H9 (cell line): ENCODE data around the gene HACL1. TPM values are rescaled to one million over a fixed set of nuclear protein-coding genes. Genes with fewer than 3 reads are reported as not detected.

ENCODE experiments used
- DNase-seq: peaks from one replicate; pipeline ENCODE4 v3.0.0-alpha.2; 2017
- H2AFZ ChIP-seq: one replicate; pipeline ENCODE4 v1.6.1; 2013; ENCODE audit warnings: mild to moderate bottlenecking, low read length, control low read depth, moderate library complexity
- H2AK5ac ChIP-seq: 2 replicates; pipeline ENCODE4 v1.6.1; 2013; ENCODE audit warnings: low read length, control low read depth, mixed read lengths; ENCODE audit not compliant: insufficient read length
- H2BK120ac ChIP-seq: one replicate; pipeline ENCODE4 v1.6.1; 2013; ENCODE audit warnings: low read depth, mild to moderate bottlenecking, low read length, control low read depth, inconsistent platforms; ENCODE audit not compliant: poor library complexity, severe bottlenecking
- H2BK12ac ChIP-seq: 2 replicates; pipeline ENCODE4 v1.6.1; 2013; ENCODE audit warnings: low read length, control low read depth, mixed read lengths, low read depth; ENCODE audit not compliant: insufficient read length
- H2BK15ac ChIP-seq: 2 replicates; pipeline ENCODE4 v1.6.1; 2013; ENCODE audit warnings: low read depth, low read length, control low read depth
- H2BK20ac ChIP-seq: one replicate; pipeline ENCODE4 v1.6.1; 2013; ENCODE audit warnings: low read depth, mild to moderate bottlenecking, low read length, control low read depth, inconsistent platforms; ENCODE audit not compliant: poor library complexity, severe bottlenecking
- H2BK5ac ChIP-seq: 2 replicates; pipeline ENCODE4 v1.6.1; 2013; ENCODE audit warnings: low read length, control low read depth, mixed read lengths; ENCODE audit not compliant: insufficient read length
- H3K14ac ChIP-seq: 2 replicates; pipeline ENCODE4 v1.6.1; 2013; ENCODE audit warnings: low read length, control low read depth; ENCODE audit not compliant: insufficient read depth
- H3K18ac ChIP-seq: 2 replicates; pipeline ENCODE4 v1.6.1; 2013; ENCODE audit warnings: low read depth, mild to moderate bottlenecking, mixed read lengths, low read length, control low read depth; ENCODE audit not compliant: insufficient read length
- H3K23ac ChIP-seq: 2 replicates; pipeline ENCODE4 v1.6.1; 2013; ENCODE audit warnings: low read length, control low read depth, mixed read lengths, low read depth; ENCODE audit not compliant: insufficient read length
- H3K23me2 ChIP-seq: 2 replicates; pipeline ENCODE4 v1.6.1; 2013; ENCODE audit warnings: low read depth, mild to moderate bottlenecking, mixed read lengths, low read length, control low read depth; ENCODE audit not compliant: insufficient read length, poor library complexity, severe bottlenecking
- H3K27ac ChIP-seq: 2 replicates; pipeline ENCODE4 v1.5.1; 2013; ENCODE audit warnings: low read length, control low read depth, mixed read lengths, low read depth; ENCODE audit not compliant: insufficient read length
- H3K27me3 ChIP-seq: 2 replicates; pipeline ENCODE4 v1.6.1; 2013; ENCODE audit warnings: low read length, control low read depth, inconsistent platforms; ENCODE audit not compliant: insufficient read depth
- H3K4ac ChIP-seq: 2 replicates; pipeline ENCODE4 v1.6.1; 2013; ENCODE audit warnings: low read depth, mild to moderate bottlenecking, control low read depth, inconsistent platforms, low read length, moderate library complexity
- H3K4me1 ChIP-seq: 2 replicates; pipeline ENCODE4 v1.6.1; 2013; ENCODE audit warnings: low read length, control low read depth, inconsistent platforms; ENCODE audit not compliant: insufficient read depth
- H3K4me2 ChIP-seq: 2 replicates; pipeline ENCODE4 v1.6.1; 2013; ENCODE audit warnings: low read length, control low read depth, mixed read lengths; ENCODE audit not compliant: insufficient read length, insufficient read depth
- H3K56ac ChIP-seq: 2 replicates; pipeline ENCODE4 v1.6.1; 2013; ENCODE audit warnings: low read depth, mild to moderate bottlenecking, mixed read lengths, low read length, control low read depth; ENCODE audit not compliant: insufficient read length
- H3K79me1 ChIP-seq: 2 replicates; pipeline ENCODE4 v1.6.1; 2013; ENCODE audit warnings: low read depth, mild to moderate bottlenecking, moderate library complexity, low read length, control low read depth, inconsistent platforms; ENCODE audit not compliant: insufficient read depth, poor library complexity, severe bottlenecking
- H3K79me2 ChIP-seq: 2 replicates; pipeline ENCODE4 v1.6.1; 2013; ENCODE audit warnings: low read length, control low read depth, inconsistent platforms; ENCODE audit not compliant: insufficient read depth
- H3K9ac ChIP-seq: 2 replicates; pipeline ENCODE4 v1.6.1; 2013; ENCODE audit warnings: low read length, control low read depth, mixed read lengths; ENCODE audit not compliant: insufficient read length; ENCODE audit errors: extremely low read depth
- H3K9me3 ChIP-seq: one replicate; pipeline ENCODE4 v1.6.1; 2013; ENCODE audit warnings: low read depth, low read length, inconsistent platforms; ENCODE audit not compliant: control insufficient read depth
- H3T11ph ChIP-seq: one replicate; pipeline ENCODE4 v1.6.1; 2013; ENCODE audit warnings: mild to moderate bottlenecking, low read length, control low read depth, inconsistent platforms
- H4K20me1 ChIP-seq: one replicate; pipeline ENCODE4 v1.6.1; 2013; ENCODE audit not compliant: control insufficient read depth, insufficient read length, insufficient read depth
- H4K5ac ChIP-seq: 2 replicates; pipeline ENCODE4 v1.6.1; 2013; ENCODE audit warnings: low read depth, mild to moderate bottlenecking, mixed read lengths, low read length, control low read depth; ENCODE audit not compliant: insufficient read length
- H4K8ac ChIP-seq: replicated peaks from 2 replicates; pipeline ENCODE4 v1.6.1; 2013; ENCODE audit warnings: low read length, control low read depth, mixed read lengths, low read depth; ENCODE audit not compliant: insufficient read length
- H4K91ac ChIP-seq: 2 replicates; pipeline ENCODE4 v1.6.1; 2013; ENCODE audit warnings: low read depth, mild to moderate bottlenecking, moderate library complexity, mixed read lengths, low read length, control low read depth; ENCODE audit not compliant: insufficient read length
- H3K27ac Mint-ChIP-seq, 3 experiments: 2 replicates in 2 of 3; 3 replicates in 1 of 3; pipeline ENCODE4 v1.8.0; 2020 to 2021; ENCODE audit warnings: mixed read lengths in 3 of 3, mild to moderate bottlenecking in 1 of 3, moderate library complexity in 1 of 3
- H3K27me3 Mint-ChIP-seq: 2 replicates; pipeline ENCODE4 v1.8.0; 2021; ENCODE audit warnings: low read depth, mild to moderate bottlenecking, moderate library complexity, mixed read lengths
- H3K36me3 Mint-ChIP-seq, 3 experiments: 2 replicates in 2 of 3; 3 replicates in 1 of 3; pipeline ENCODE4 v1.8.0; 2020 to 2021; ENCODE audit warnings: low read depth in 3 of 3, mixed read lengths in 3 of 3; ENCODE audit not compliant: insufficient read depth in 1 of 3
- H3K4me1 Mint-ChIP-seq, 2 experiments: 2 replicates each; pipeline ENCODE4 v1.8.0; 2020; ENCODE audit warnings: mixed read lengths in 2 of 2
- H3K4me3 Mint-ChIP-seq, 2 experiments: 2 replicates in 1 of 2; 3 replicates in 1 of 2; pipeline ENCODE4 v1.8.0; 2020 to 2021; ENCODE audit warnings: mild to moderate bottlenecking in 2 of 2, mixed read lengths in 2 of 2, moderate library complexity in 1 of 2
- H3K9me3 Mint-ChIP-seq, 2 experiments: 2 replicates in 1 of 2; 3 replicates in 1 of 2; pipeline ENCODE4 v1.8.0; 2020; ENCODE audit warnings: mild to moderate bottlenecking in 2 of 2, mixed read lengths in 2 of 2, moderate library complexity in 1 of 2
- WGBS: extraction: QIAGEN DNeasy Blood & Tissue Kit; methylation state at CpG from one replicate; pipeline ENCODE4 v1.1.7; 2013; ENCODE audit warnings: missing lambda C conversion rate, low lambda C conversion rate, mixed read lengths; ENCODE audit not compliant: insufficient read length; ENCODE audit errors: extremely low coverage; 5-methylcytosine and 5-hydroxymethylcytosine counted together
- total RNA-seq: library from RNA; stranded (reverse); gene quantifications from 2 replicates; pipeline ENCODE4 v1.2.1, GENCODE V29; 2021
- TF ChIP-seq, protein P1 (sequence below): fragments of 200-600 bp; sonication (generic); conservative IDR thresholded peaks from 3 replicates; pipeline ENCODE4 v1.8.0; 2021; ENCODE audit warnings: antibody characterized with exemption, mild to moderate bottlenecking

HACL1 gene
- total RNA-seq, 1 experiment from 2014 or later: 52.6 TPM

GRCh38 chr3:15519096-15519495 lies 82.3 kb downstream of the HACL1 start:
- H2BK120ac ChIP-seq: no peak overlapping the region
- no peak overlapping the region for H2BK20ac ChIP-seq
- no peaks in the 10 kb centered on the region for H3K79me2 ChIP-seq
- no peaks in the 10 kb centered on the region for H3K9me3 ChIP-seq
- H3K56ac ChIP-seq: no peak overlapping the region
- H3K4me2 ChIP-seq: no peak overlapping the region
- WGBS: no CpG with 5 or more reads among the region's 4 CpGs
- no peak overlapping the region for H2BK15ac ChIP-seq
- no peak overlapping the region for H3K18ac ChIP-seq
- no peak overlapping the region for H4K91ac ChIP-seq
- H2BK5ac ChIP-seq: no peak overlapping the region
- no peak overlapping the region for H3T11ph ChIP-seq
- Mint-ChIP-seq H3K27ac (no peak overlapping the region), H3K4me3 (no peak overlapping the region), H3K36me3 (no peaks in the 10 kb centered on the region), H3K9me3 (no peaks in the 10 kb centered on the region), H3K4me1 (peaks cover 24 to 31% of the 10 kb centered on the region in 2 experiments), H3K27me3 (peaks cover 34% of the 10 kb centered on the region)
- H3K27ac ChIP-seq: no peak overlapping the region
- peaks cover 8% of the 10 kb centered on the region; the same call in 1 of the 2 replicates for H3K4me1 ChIP-seq
- no peak overlapping the region for H3K14ac ChIP-seq
- no peak overlapping the region for H4K5ac ChIP-seq
- H3K23ac ChIP-seq: no peak overlapping the region
- H3K27me3 ChIP-seq: peaks cover 2% of the 10 kb centered on the region; the same call in 1 of the 2 replicates
- TF ChIP-seq, protein P1, sequence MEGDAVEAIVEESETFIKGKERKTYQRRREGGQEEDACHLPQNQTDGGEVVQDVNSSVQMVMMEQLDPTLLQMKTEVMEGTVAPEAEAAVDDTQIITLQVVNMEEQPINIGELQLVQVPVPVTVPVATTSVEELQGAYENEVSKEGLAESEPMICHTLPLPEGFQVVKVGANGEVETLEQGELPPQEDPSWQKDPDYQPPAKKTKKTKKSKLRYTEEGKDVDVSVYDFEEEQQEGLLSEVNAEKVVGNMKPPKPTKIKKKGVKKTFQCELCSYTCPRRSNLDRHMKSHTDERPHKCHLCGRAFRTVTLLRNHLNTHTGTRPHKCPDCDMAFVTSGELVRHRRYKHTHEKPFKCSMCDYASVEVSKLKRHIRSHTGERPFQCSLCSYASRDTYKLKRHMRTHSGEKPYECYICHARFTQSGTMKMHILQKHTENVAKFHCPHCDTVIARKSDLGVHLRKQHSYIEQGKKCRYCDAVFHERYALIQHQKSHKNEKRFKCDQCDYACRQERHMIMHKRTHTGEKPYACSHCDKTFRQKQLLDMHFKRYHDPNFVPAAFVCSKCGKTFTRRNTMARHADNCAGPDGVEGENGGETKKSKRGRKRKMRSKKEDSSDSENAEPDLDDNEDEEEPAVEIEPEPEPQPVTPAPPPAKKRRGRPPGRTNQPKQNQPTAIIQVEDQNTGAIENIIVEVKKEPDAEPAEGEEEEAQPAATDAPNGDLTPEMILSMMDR: no peak
- no peak overlapping the region for H4K8ac ChIP-seq
- H3K9ac ChIP-seq: no peak overlapping the region
- no peak overlapping the region for H3K4ac ChIP-seq
- H3K79me1 ChIP-seq: no peaks in the 10 kb centered on the region
- no peak for DNase-seq
- peak overlapping the region; percentile 34 for H2AFZ ChIP-seq
- no peaks in the 10 kb centered on the region for H3K23me2 ChIP-seq
- no peaks in the 10 kb centered on the region for H4K20me1 ChIP-seq
- H2BK12ac ChIP-seq: no peak overlapping the region
- no peak overlapping the region for H2AK5ac ChIP-seq
